Osteoblast (primary cell): ENCODE results near the gene PDCD1LG2. TPM values are rescaled to one million over a fixed set of nuclear protein-coding genes. Genes with fewer than 3 reads are reported as not detected.

ENCODE experiments used
- DNase-seq: peaks from one replicate; pipeline ENCODE4 v3.0.0; 2011; ENCODE audit warnings: low spot score, mixed read lengths; ENCODE audit not compliant: insufficient read length; ENCODE audit errors: missing footprints
- H2AFZ ChIP-seq: 2 replicates; pipeline ENCODE4 v1.6.0; 2011; ENCODE audit warnings: mild to moderate bottlenecking, low read length
- H3K27ac ChIP-seq: 2 replicates; pipeline ENCODE4 v1.5.1; 2011; ENCODE audit warnings: mild to moderate bottlenecking, low read depth, low read length, moderate library complexity
- H3K27me3 ChIP-seq: 2 replicates; pipeline ENCODE4 v1.6.0; 2012; ENCODE audit warnings: mild to moderate bottlenecking, control low read depth, inconsistent platforms, low read length, moderate library complexity; ENCODE audit not compliant: insufficient read depth
- H3K36me3 ChIP-seq: 2 replicates; pipeline ENCODE4 v1.5.1; 2011; ENCODE audit warnings: mild to moderate bottlenecking, low read length, control low read depth, moderate library complexity; ENCODE audit not compliant: insufficient read depth
- H3K4me1 ChIP-seq: 2 replicates; pipeline ENCODE4 v1.5.1; 2011; ENCODE audit warnings: mild to moderate bottlenecking, low read length, control low read depth, moderate library complexity; ENCODE audit not compliant: insufficient read depth
- H3K4me2 ChIP-seq: 2 replicates; pipeline ENCODE4 v1.6.0; 2011; ENCODE audit warnings: mild to moderate bottlenecking, low read length; ENCODE audit not compliant: insufficient read depth
- H3K4me3 ChIP-seq: fragments of 200-600 bp; sonication (generic); 3 replicates; pipeline ENCODE4 v1.5.1; 2012; ENCODE audit warnings: mild to moderate bottlenecking, low read length, inconsistent platforms; ENCODE audit not compliant: insufficient read depth
- H3K79me2 ChIP-seq: 2 replicates; pipeline ENCODE4 v1.6.0; 2012; ENCODE audit warnings: mild to moderate bottlenecking, low read length, control low read depth, inconsistent platforms; ENCODE audit not compliant: insufficient read depth
- H3K9me3 ChIP-seq: 2 replicates; pipeline ENCODE4 v1.5.1; 2011; ENCODE audit warnings: low read depth, low read length, control low read depth
- H4K20me1 ChIP-seq: 2 replicates; pipeline ENCODE4 v1.6.0; 2012; ENCODE audit warnings: mild to moderate bottlenecking, low read length, control low read depth; ENCODE audit not compliant: insufficient read depth
- total RNA-seq: library from RNA; depleted of rRNA; stranded (reverse); fragments of >200 nt; gene quantifications from 2 replicates; pipeline ENCODE4 v1.2.3, GENCODE V29; 2012
- TF ChIP-seq, protein P1 (sequence below): IDR thresholded peaks from 2 replicates; pipeline ENCODE4 v1.5.1; 2011; ENCODE audit warnings: mild to moderate bottlenecking, low read depth, low read length, moderate library complexity; ENCODE audit errors: extremely low read depth

Gene PDCD1LG2
- total RNA-seq, 1 donor = 4.7 TPM

DNA sequence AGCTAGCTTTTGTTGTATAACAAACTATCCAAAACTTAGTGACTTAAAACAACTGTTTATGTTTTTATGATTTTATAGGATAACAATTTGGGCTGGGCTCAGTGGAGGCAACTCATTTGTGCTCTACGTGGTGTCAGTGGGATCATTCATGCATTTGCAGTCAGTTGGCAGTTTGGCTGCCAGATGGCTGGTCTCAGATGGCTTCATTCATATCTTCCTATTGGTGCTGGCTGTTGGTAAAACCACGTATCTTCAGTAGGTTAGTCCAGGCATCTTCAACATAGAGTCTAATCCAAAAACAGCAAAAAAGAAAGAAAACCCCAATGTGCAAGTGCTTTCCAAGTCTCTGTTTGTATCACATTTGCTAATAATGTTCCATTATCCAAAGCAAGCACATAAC is 66.9 kb downstream of the PDCD1LG2 start:
- TF ChIP-seq, protein P1, sequence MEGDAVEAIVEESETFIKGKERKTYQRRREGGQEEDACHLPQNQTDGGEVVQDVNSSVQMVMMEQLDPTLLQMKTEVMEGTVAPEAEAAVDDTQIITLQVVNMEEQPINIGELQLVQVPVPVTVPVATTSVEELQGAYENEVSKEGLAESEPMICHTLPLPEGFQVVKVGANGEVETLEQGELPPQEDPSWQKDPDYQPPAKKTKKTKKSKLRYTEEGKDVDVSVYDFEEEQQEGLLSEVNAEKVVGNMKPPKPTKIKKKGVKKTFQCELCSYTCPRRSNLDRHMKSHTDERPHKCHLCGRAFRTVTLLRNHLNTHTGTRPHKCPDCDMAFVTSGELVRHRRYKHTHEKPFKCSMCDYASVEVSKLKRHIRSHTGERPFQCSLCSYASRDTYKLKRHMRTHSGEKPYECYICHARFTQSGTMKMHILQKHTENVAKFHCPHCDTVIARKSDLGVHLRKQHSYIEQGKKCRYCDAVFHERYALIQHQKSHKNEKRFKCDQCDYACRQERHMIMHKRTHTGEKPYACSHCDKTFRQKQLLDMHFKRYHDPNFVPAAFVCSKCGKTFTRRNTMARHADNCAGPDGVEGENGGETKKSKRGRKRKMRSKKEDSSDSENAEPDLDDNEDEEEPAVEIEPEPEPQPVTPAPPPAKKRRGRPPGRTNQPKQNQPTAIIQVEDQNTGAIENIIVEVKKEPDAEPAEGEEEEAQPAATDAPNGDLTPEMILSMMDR = no peak
- H3K4me1 ChIP-seq = peaks cover 5% of the 10 kb centered on the region
- H3K4me3 ChIP-seq = no peak overlapping the region
- H3K79me2 ChIP-seq = no peaks in the 10 kb centered on the region
- no peaks in the 10 kb centered on the region for H3K9me3 ChIP-seq
- no peak overlapping the region for H3K4me2 ChIP-seq
- H3K27me3 ChIP-seq = no peaks in the 10 kb centered on the region
- peaks cover 5% of the 10 kb centered on the region for H3K36me3 ChIP-seq
- H3K27ac ChIP-seq = no peak overlapping the region
- H2AFZ ChIP-seq = no peak overlapping the region
- no peak for DNase-seq
- H4K20me1 ChIP-seq = no peaks in the 10 kb centered on the region

DNA sequence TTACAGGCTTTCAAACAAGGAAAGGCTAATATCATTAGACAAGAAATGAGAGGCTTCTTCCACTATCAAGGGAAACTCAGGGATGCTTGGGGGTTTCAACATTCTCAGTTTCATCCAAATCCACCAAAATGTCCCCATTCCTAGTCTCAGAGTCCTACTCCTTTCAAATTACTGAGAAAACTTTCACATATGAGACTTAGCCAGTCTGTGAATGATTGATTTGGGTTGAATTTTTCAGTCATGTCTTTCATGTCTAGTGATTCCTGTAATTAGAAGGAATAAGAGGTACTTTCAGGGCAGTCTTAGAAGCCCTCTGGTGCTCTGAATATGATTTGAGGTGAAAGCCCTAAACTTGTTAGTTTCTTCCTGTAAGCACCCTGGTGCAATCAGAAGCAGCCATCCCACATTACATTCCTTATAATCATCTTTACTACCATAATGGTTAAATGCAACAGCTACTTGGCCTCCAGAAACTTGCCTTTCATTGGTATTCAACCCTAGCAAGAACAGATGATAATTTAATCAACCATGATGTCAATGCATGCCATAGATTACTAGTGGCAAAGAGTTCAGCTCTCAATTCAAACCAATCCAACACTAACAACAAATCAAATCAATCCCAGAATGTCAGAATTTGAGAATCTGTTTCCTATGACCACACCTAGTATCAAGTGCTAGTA is 67.8 kb downstream of the PDCD1LG2 start:
- H3K4me3 ChIP-seq = no peak overlapping the region
- DNase-seq = no peak
- H2AFZ ChIP-seq = no peak overlapping the region
- no peaks in the 10 kb centered on the region for H4K20me1 ChIP-seq
- TF ChIP-seq, protein P1 = no peak
- no peaks in the 10 kb centered on the region for H3K36me3 ChIP-seq
- H3K9me3 ChIP-seq = no peaks in the 10 kb centered on the region
- no peaks in the 10 kb centered on the region for H3K27me3 ChIP-seq
- H3K79me2 ChIP-seq = no peaks in the 10 kb centered on the region
- no peak overlapping the region for H3K4me2 ChIP-seq
- H3K27ac ChIP-seq = no peak overlapping the region
- H3K4me1 ChIP-seq = peaks cover 10% of the 10 kb centered on the region

DNA sequence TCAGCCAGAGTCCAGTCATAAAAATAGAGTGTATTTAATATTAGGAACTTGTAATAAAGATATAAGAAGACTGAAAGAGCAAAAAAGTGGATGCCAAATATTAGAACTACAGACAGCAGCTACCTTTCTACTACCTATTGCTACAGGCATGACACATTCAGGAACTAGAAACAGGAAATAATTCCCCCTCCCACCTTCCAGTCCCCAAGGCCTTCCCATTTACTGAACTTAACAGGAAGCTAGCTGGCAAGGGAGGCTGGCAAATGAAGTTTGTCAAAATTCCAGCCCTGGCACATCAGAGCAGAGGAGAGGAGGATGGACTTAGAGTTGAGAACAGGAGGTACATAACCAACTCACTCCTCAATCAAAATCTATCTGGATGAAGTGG is 68.4 kb downstream of the PDCD1LG2 start:
- no peak for DNase-seq
- H4K20me1 ChIP-seq = no peaks in the 10 kb centered on the region
- H3K27me3 ChIP-seq = no peaks in the 10 kb centered on the region
- H3K4me2 ChIP-seq = no peak overlapping the region
- no peak overlapping the region for H3K27ac ChIP-seq
- no peaks in the 10 kb centered on the region for H3K79me2 ChIP-seq
- H3K4me1 ChIP-seq = peaks cover 16% of the 10 kb centered on the region
- TF ChIP-seq, protein P1 = no peak
- no peaks in the 10 kb centered on the region for H3K9me3 ChIP-seq
- H2AFZ ChIP-seq = no peak overlapping the region
- no peak overlapping the region for H3K4me3 ChIP-seq
- H3K36me3 ChIP-seq = no peaks in the 10 kb centered on the region

DNA sequence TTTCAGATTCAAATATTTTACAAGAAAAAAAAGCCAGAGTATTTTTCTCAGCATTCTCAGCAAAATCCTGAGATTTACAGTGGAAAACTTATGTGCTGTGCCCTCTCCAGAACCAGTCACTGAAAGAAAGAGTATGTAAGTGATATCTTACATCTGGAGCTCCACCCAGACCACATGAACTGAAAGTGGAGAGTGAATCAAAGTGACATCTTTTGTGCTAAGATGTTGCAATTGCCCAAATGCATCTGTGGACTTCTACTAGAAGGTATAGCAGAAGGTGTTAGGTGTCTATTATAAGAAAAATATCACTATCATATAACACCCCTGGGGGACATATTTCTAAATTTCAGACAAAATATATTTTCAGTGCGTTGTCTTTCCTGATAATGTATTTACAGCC is 69.5 kb downstream of the PDCD1LG2 start:
- Histone ChIP-seq H3K9me3 (no peaks in the 10 kb centered on the region), H3K36me3 (no peaks in the 10 kb centered on the region), H3K4me1 (peaks cover 18% of the 10 kb centered on the region), H3K27me3 (no peaks in the 10 kb centered on the region), H4K20me1 (no peaks in the 10 kb centered on the region), H3K4me3 (no peak overlapping the region), H3K4me2 (no peak overlapping the region), H3K79me2 (no peaks in the 10 kb centered on the region), H3K27ac (no peak overlapping the region), H2AFZ (no peak overlapping the region)
- TF ChIP-seq, protein P1 = no peak
- DNase-seq = no peak
